ENCODE measurements around the gene COL5A2. TPM values are rescaled to one million over a fixed set of nuclear protein-coding genes. Genes with fewer than 3 reads are reported as not detected.
A peak's percentile ranks its signal among the peaks of the same experiment; 100 is the strongest.

The COL5A2 gene
- polyA plus RNA-seq, 1 donor (not counting 4 experiments of a cell fraction or from before 2014, with no cell fraction given) = 7.2 TPM

- H2AFZ ChIP-seq (ENCODE audit: control insufficient read depth, low read length) = no peak overlapping the region
- no peaks in the 10 kb centered on the region for H4K20me1 ChIP-seq (ENCODE audit: control insufficient read depth, extremely low read depth, insufficient read depth, low read length)
- H3K4me3 ChIP-seq (ENCODE audit: control insufficient read depth in 2 of 3, extremely low read depth in 1 of 3, insufficient read depth in 2 of 3, low read depth in 1 of 3, low read length in 3 of 3) = no peak overlapping the region
- no peaks in the 10 kb centered on the region for H3K9me3 ChIP-seq (ENCODE audit: control insufficient read depth, low read depth, low read length)
- no peak for FAIRE-seq
- no peak for DNase-seq (ENCODE audit: low read depth, low spot score)
- H3K27ac ChIP-seq (ENCODE audit: control insufficient read depth, insufficient read depth, low read length) = no peak overlapping the region
- H3K9me1 ChIP-seq (ENCODE audit: control insufficient read depth, extremely low read depth, insufficient read depth, low read length) = no peaks in the 10 kb centered on the region
- no peak overlapping the region for H3K9ac ChIP-seq (ENCODE audit: control insufficient read depth, extremely low read depth, insufficient read depth, low read length)
- H3K27me3 ChIP-seq (ENCODE audit: control insufficient read depth, extremely low read depth, insufficient read depth, low read length) = no peaks in the 10 kb centered on the region
- no peaks in the 10 kb centered on the region for H3K36me3 ChIP-seq (ENCODE audit: control insufficient read depth in 2 of 2, extremely low read depth in 1 of 2, insufficient read depth in 2 of 2, low read length in 2 of 2)
- dilution Hi-C loops (cut with MboI; ENCODE audit: extremely low pct_ligation_motif_present, low sequenced_read_pairs) = no loop called here
- peak overlapping the region; percentile 39 for H3K4me2 ChIP-seq (ENCODE audit: control insufficient read depth, extremely low read depth, insufficient read depth, low read depth, low read length)
- peaks cover 7% of the 10 kb centered on the region for H3K4me1 ChIP-seq (ENCODE audit: control insufficient read depth, extremely low read depth, insufficient read depth, low read length)
- no peak for TF ChIP-seq EZH2 (IDR thresholded peaks at IDR 0.05; ENCODE audit: low read length)
- TF ChIP-seq, protein P1, sequence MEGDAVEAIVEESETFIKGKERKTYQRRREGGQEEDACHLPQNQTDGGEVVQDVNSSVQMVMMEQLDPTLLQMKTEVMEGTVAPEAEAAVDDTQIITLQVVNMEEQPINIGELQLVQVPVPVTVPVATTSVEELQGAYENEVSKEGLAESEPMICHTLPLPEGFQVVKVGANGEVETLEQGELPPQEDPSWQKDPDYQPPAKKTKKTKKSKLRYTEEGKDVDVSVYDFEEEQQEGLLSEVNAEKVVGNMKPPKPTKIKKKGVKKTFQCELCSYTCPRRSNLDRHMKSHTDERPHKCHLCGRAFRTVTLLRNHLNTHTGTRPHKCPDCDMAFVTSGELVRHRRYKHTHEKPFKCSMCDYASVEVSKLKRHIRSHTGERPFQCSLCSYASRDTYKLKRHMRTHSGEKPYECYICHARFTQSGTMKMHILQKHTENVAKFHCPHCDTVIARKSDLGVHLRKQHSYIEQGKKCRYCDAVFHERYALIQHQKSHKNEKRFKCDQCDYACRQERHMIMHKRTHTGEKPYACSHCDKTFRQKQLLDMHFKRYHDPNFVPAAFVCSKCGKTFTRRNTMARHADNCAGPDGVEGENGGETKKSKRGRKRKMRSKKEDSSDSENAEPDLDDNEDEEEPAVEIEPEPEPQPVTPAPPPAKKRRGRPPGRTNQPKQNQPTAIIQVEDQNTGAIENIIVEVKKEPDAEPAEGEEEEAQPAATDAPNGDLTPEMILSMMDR (optimal IDR thresholded peaks at IDR 0.05 in 1 of 3, IDR thresholded peaks at IDR 0.05 in 1 of 3, conservative IDR thresholded peaks at IDR 0.05 in 1 of 3; ENCODE audit: extremely low read depth in 1 of 3, insufficient read depth in 2 of 3, low read length in 3 of 3) = no peak
- no peaks in the 10 kb centered on the region for H3K79me2 ChIP-seq (ENCODE audit: control insufficient read depth, insufficient read depth, low read length)
These were observed 3.0 kb downstream of the COL5A2 start for GRCh38 chr2:189176516-189176915.

DNA sequence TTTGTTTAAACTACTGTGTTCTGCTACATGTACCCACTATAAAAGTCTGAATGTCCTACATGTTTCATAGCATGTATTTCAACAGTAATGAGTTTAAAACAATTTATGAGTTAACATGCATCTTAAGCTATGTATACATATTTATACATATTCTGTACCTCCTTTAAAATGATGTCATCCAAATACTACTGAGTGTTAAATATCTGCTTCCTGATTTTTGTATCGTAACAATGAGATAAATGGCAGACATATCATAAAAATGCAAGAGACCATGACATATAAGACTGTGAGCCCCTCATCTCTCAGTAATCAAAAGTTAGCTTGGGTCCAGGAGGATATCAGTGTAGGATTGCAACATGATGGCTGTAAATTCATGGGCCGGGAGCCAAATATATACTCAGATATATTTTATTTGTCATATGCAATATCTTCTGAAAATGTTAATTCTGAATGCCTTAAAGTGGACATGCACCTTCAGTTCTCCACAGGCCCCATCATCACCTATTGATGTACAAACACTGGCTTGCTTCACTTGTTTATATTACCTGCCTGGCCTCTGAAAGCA lies 3.6 kb downstream of the COL5A2 start:
- H3K27ac ChIP-seq (ENCODE audit: control insufficient read depth, insufficient read depth, low read length) = no peak overlapping the region

More for the DNA sequence above, 3.6 kb downstream of the COL5A2 start:
- Histone ChIP-seq H3K27me3 (ENCODE audit: control insufficient read depth, extremely low read depth, insufficient read depth, low read length) (no peaks in the 10 kb centered on the region), H3K4me2 (ENCODE audit: control insufficient read depth, extremely low read depth, insufficient read depth, low read depth, low read length) (no peak overlapping the region), H3K36me3 (ENCODE audit: control insufficient read depth in 2 of 2, extremely low read depth in 1 of 2, insufficient read depth in 2 of 2, low read length in 2 of 2) (no peaks in the 10 kb centered on the region), H3K4me3 (ENCODE audit: control insufficient read depth in 2 of 3, extremely low read depth in 1 of 3, insufficient read depth in 2 of 3, low read depth in 1 of 3, low read length in 3 of 3) (no peak overlapping the region), H2AFZ (ENCODE audit: control insufficient read depth, low read length) (no peak overlapping the region), H3K4me1 (ENCODE audit: control insufficient read depth, extremely low read depth, insufficient read depth, low read length) (peaks cover 7% of the 10 kb centered on the region), H4K20me1 (ENCODE audit: control insufficient read depth, extremely low read depth, insufficient read depth, low read length) (no peaks in the 10 kb centered on the region), H3K9ac (ENCODE audit: control insufficient read depth, extremely low read depth, insufficient read depth, low read length) (no peak overlapping the region), H3K79me2 (ENCODE audit: control insufficient read depth, insufficient read depth, low read length) (no peaks in the 10 kb centered on the region), H3K9me1 (ENCODE audit: control insufficient read depth, extremely low read depth, insufficient read depth, low read length) (no peaks in the 10 kb centered on the region), H3K9me3 (ENCODE audit: control insufficient read depth, low read depth, low read length) (no peaks in the 10 kb centered on the region)
- dilution Hi-C loops (cut with MboI; ENCODE audit: extremely low pct_ligation_motif_present, low sequenced_read_pairs) = no loop called here
- no peak for FAIRE-seq
- no peak for DNase-seq (ENCODE audit: low read depth, low spot score)
- TF ChIP-seq, protein P1 (optimal IDR thresholded peaks at IDR 0.05 in 1 of 3, IDR thresholded peaks at IDR 0.05 in 1 of 3, conservative IDR thresholded peaks at IDR 0.05 in 1 of 3; ENCODE audit: extremely low read depth in 1 of 3, insufficient read depth in 2 of 3, low read length in 3 of 3) = no peak
- TF ChIP-seq EZH2 (IDR thresholded peaks at IDR 0.05; ENCODE audit: low read length) = no peak
